Neural cell (in vitro differentiated cells): Measurements from ENCODE around the gene TRIM29. TPM values are rescaled to one million over a fixed set of nuclear protein-coding genes. Genes with fewer than 3 reads are reported as not detected.

ENCODE experiments used
- H2AFZ ChIP-seq: fragments of 200-600, 300-800 bp; sonication (generic), shearing (Covaris generic); 2 replicates; pipeline ENCODE4 v1.6.0; 2014; ENCODE audit warnings: low read depth, mild to moderate bottlenecking, antibody characterized with exemption, low read length, moderate library complexity
- H3F3A ChIP-seq: fragments of 200-600 bp; shearing (Covaris generic); 2 replicates; pipeline ENCODE4 v1.6.1; 2016; ENCODE audit warnings: mild to moderate bottlenecking, moderate library complexity, mixed read lengths, antibody characterized with exemption, low read length; ENCODE audit not compliant: insufficient read depth, poor library complexity, severe bottlenecking
- H3K27ac ChIP-seq: fragments of 200-600, 300-800 bp; sonication (generic), shearing (Covaris generic); 2 replicates; pipeline ENCODE4 v1.5.1; 2014; ENCODE audit warnings: mild to moderate bottlenecking, low read length, moderate library complexity
- H3K27me3 ChIP-seq: fragments of 300-800, 200-600 bp; sonication (generic), shearing (Covaris generic); 2 replicates; pipeline ENCODE4 v1.6.0; 2014; ENCODE audit warnings: mild to moderate bottlenecking, low read depth, low read length, moderate library complexity; ENCODE audit not compliant: insufficient read depth
- H3K36me3 ChIP-seq: fragments of 300-800, 200-600 bp; sonication (generic), shearing (Covaris generic); 2 replicates; pipeline ENCODE4 v1.5.1; 2014; ENCODE audit warnings: mild to moderate bottlenecking, antibody characterized with exemption, low read length, moderate library complexity; ENCODE audit not compliant: insufficient read depth
- H3K4me2 ChIP-seq: fragments of 300-800, 200-600 bp; sonication (generic), shearing (Covaris generic); 2 replicates; pipeline ENCODE4 v1.6.0; 2014; ENCODE audit warnings: mild to moderate bottlenecking, low read length
- H3K4me3 ChIP-seq: fragments of 300-800, 200-600 bp; sonication (generic), shearing (Covaris generic); 2 replicates; pipeline ENCODE4 v1.5.1; 2014; ENCODE audit warnings: mild to moderate bottlenecking, low read length, moderate library complexity
- H3K79me2 ChIP-seq: fragments of 200-600 bp; shearing (Covaris generic); replicated peaks from 2 replicates; pipeline ENCODE4 v1.6.0; 2014; ENCODE audit warnings: mild to moderate bottlenecking, low read length, moderate library complexity; ENCODE audit not compliant: insufficient read depth
- H3K9ac ChIP-seq: fragments of 300-800, 200-600 bp; sonication (generic), shearing (Covaris generic); 2 replicates; pipeline ENCODE4 v1.6.1; 2016; ENCODE audit warnings: mild to moderate bottlenecking, low read length, mixed read lengths
- H3K9me2 ChIP-seq: fragments of 200-600 bp; shearing (Covaris generic); 2 replicates; pipeline ENCODE4 v1.6.1; 2016; ENCODE audit warnings: mild to moderate bottlenecking, low read length, mixed read lengths; ENCODE audit not compliant: insufficient read depth
- H3K9me3 ChIP-seq: fragments of 200-600, 300-800 bp; sonication (generic), shearing (Covaris generic); 2 replicates; pipeline ENCODE4 v1.6.1; 2016; ENCODE audit warnings: mild to moderate bottlenecking, mixed run types, low read length, moderate library complexity, mixed read lengths
- H4K20me1 ChIP-seq: fragments of 200-600 bp; shearing (Covaris generic); 2 replicates; pipeline ENCODE4 v1.6.1; 2016; ENCODE audit warnings: mild to moderate bottlenecking, mixed run types; ENCODE audit not compliant: insufficient read depth
- CTCF ChIP-seq: fragments of 450-650 bp; IDR thresholded peaks from 2 replicates; pipeline ENCODE4 v1.5.1; 2014; ENCODE audit warnings: antibody characterized with exemption, mild to moderate bottlenecking, moderate library complexity; ENCODE audit not compliant: poor library complexity, severe bottlenecking
- EP300 ChIP-seq: fragments of 450-650 bp; conservative IDR thresholded peaks from 2 replicates; pipeline ENCODE4 v1.6.1; 2014; ENCODE audit warnings: antibody characterized with exemption, mild to moderate bottlenecking, moderate library complexity; ENCODE audit not compliant: poor library complexity, severe bottlenecking
- EZH2 ChIP-seq: fragments of 200-600, 300-800 bp; shearing (Covaris generic), sonication (generic); IDR thresholded peaks from 2 replicates; pipeline ENCODE4 v1.6.1; 2014; ENCODE audit warnings: antibody characterized with exemption, low read length, borderline replicate concordance, mild to moderate bottlenecking; ENCODE audit not compliant: insufficient read depth, poor library complexity, severe bottlenecking
- MXI1 ChIP-seq: fragments of 450-650 bp; conservative IDR thresholded peaks from 2 replicates; pipeline ENCODE4 v1.6.1; 2014; ENCODE audit warnings: antibody characterized with exemption, mild to moderate bottlenecking; ENCODE audit not compliant: poor library complexity, severe bottlenecking
- POLR2AphosphoS5 ChIP-seq: IDR thresholded peaks from 2 replicates; pipeline ENCODE4 v1.6.1; 2012
- RAD21 ChIP-seq: fragments of 450-650 bp; conservative IDR thresholded peaks from 2 replicates; pipeline ENCODE4 v1.6.1; 2014; ENCODE audit warnings: antibody characterized with exemption, mild to moderate bottlenecking, moderate library complexity
- REST ChIP-seq: IDR thresholded peaks from 2 replicates; pipeline ENCODE4 v1.6.1; 2012; ENCODE audit warnings: borderline replicate concordance
- SMC3 ChIP-seq: fragments of 450-650 bp; conservative IDR thresholded peaks from 2 replicates; pipeline ENCODE4 v1.6.1; 2014; ENCODE audit warnings: antibody characterized with exemption, mild to moderate bottlenecking, moderate library complexity; ENCODE audit not compliant: poor library complexity
- TAF1 ChIP-seq: IDR thresholded peaks from 2 replicates; pipeline ENCODE4 v1.6.1; 2012; ENCODE audit warnings: low read depth
- polyA plus RNA-seq: library from polyadenylated mRNA; depleted of rRNA; stranded (reverse); fragments of >200 nt; gene quantifications from 2 replicates; pipeline ENCODE4 v1.2.3, GENCODE V29; 2014

Gene TRIM29
- polyA plus RNA-seq, 1 donor from 2014 or later: 0.82 TPM

- Histone ChIP-seq H3K79me2 (no peaks in the 10 kb centered on the region), H3K27ac (no peak overlapping the region), H3K4me2 (no peak overlapping the region), H3K9ac (no peak overlapping the region), H4K20me1 (no peaks in the 10 kb centered on the region), H3K9me3 (no peaks in the 10 kb centered on the region), H3K4me3 (no peak overlapping the region), H2AFZ (no peak overlapping the region), H3F3A (no peaks in the 10 kb centered on the region), H3K27me3 (no peaks in the 10 kb centered on the region), H3K36me3 (no peaks in the 10 kb centered on the region), H3K9me2 (no peaks in the 10 kb centered on the region)
- TF ChIP-seq EZH2: no peak
- TF ChIP-seq CTCF: no peak
- no peak for TF ChIP-seq TAF1
- no peak for TF ChIP-seq REST
- no peak for TF ChIP-seq SMC3
- TF ChIP-seq MXI1: no peak
- TF ChIP-seq EP300: no peak
- TF ChIP-seq POLR2AphosphoS5: no peak
- TF ChIP-seq RAD21: no peak
These were observed 76.0 kb downstream of the TRIM29 start for GRCh38 chr11:120061761-120062560.

Other genes with a start within 250 kb of the TRIM29 start
- gene OAF, start 72.9 kb upstream of the TRIM29 start, polyA plus RNA-seq: 0.14 and 0.97 TPM in 2 replicates
- gene POU2F3, start 102.0 kb upstream of the TRIM29 start, polyA plus RNA-seq: not detected in 2 replicates
- 23.4 and 31.1 TPM in 2 replicates for gene TLCD5, start 187.2 kb upstream of the TRIM29 start, polyA plus RNA-seq
- 93.4 and 95.9 TPM in 2 replicates for gene ARHGEF12, start 198.3 kb upstream of the TRIM29 start, polyA plus RNA-seq